ENCODE results near the gene HIPK1.
A peak's percentile ranks its signal among the peaks of the same experiment; 100 is the strongest.

The HIPK1 gene

DNA sequence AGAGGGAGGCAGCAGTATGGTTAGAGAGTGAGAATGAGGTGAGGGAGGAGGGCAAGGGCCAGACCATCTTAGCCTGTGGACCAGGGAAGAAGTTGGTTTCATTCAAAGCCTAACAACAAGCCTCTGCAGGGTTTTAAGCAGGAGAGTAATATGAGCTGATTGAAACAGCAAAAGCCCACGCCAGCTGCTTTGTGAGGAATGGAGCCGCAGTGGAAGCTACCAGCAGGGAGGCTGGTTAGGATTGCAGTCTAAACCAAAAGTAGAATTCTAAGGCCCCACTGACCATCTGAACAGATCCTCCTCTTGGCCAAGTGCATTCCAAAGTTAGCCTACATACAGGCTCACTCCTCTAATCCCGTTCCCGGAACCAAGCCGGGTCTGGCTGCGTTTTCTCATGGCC lies 94.9 kb downstream of the HIPK1 start:
- Histone ChIP-seq H3K27ac (ENCODE audit: insufficient read depth, low read depth, low read length, poor library complexity, severe bottlenecking) (peak overlapping the region; percentile 85), H3K36me3 (ENCODE audit: control insufficient read depth, insufficient read depth, low read length) (no peaks in the 10 kb centered on the region), H3K4me3 (ENCODE audit: insufficient read depth, low read depth, low read length) (no peak overlapping the region), H3K4me1 (ENCODE audit: control insufficient read depth, insufficient read depth, low read length) (peaks cover 12% of the 10 kb centered on the region), H3K9me3 (ENCODE audit: control insufficient read depth, low read length) (no peaks in the 10 kb centered on the region), H3K27me3 (ENCODE audit: control insufficient read depth, insufficient read depth, low read length, poor library complexity, severe bottlenecking) (no peaks in the 10 kb centered on the region)
- WGBS, 2 experiments, result 27 to 40% methylated on average over 5 to 6 of the region's 6 CpGs

DNA sequence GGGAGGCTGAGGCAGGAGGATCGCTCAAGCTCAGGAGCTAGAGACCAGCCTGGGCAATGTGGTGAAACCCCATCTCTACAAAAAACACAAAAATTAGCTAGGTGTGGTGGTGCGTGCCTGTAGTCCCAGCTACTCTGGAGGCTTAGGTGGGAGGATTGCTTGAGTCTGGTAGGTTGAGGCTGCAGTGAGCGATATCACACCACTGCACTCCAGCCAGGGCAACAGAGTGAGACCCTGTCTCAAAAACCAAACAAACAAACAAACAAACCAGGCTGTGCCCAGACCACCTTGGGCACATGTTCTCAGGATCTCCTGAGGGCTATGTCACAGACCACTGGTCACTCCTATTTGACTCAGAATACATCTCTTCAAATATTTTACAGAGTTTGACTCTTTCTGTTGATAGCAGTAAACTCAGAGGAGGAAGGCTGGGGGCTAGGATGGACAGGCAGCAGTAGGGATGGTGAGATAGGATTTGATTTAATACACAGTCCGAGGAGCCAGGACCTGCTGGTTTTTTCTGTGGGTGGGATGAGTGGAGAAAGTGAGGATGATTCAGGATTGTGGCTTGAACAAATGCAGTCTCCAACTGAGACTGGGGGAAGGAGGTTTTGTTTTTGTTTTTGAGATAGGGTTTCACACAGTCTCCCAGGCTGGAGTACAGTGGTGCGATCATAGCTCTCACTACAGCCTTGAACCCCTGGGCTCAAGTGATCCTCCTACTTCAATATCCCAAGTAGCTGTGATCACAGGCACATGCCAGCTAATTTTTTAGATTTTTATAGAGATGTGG lies 96.7 kb downstream of the HIPK1 start:
- H3K4me1 ChIP-seq (ENCODE audit: control insufficient read depth, insufficient read depth, low read length), result peaks cover 12% of the 10 kb centered on the region
- no peak overlapping the region for H3K27ac ChIP-seq (ENCODE audit: insufficient read depth, low read depth, low read length, poor library complexity, severe bottlenecking)
- H3K4me3 ChIP-seq (ENCODE audit: insufficient read depth, low read depth, low read length), result no peak overlapping the region
- no peaks in the 10 kb centered on the region for H3K36me3 ChIP-seq (ENCODE audit: control insufficient read depth, insufficient read depth, low read length)
- no peaks in the 10 kb centered on the region for H3K9me3 ChIP-seq (ENCODE audit: control insufficient read depth, low read length)
- WGBS, 2 experiments, result 92 to 94% methylated on average over 5 of the region's 5 CpGs
- H3K27me3 ChIP-seq (ENCODE audit: control insufficient read depth, insufficient read depth, low read length, poor library complexity, severe bottlenecking), result no peaks in the 10 kb centered on the region

DNA sequence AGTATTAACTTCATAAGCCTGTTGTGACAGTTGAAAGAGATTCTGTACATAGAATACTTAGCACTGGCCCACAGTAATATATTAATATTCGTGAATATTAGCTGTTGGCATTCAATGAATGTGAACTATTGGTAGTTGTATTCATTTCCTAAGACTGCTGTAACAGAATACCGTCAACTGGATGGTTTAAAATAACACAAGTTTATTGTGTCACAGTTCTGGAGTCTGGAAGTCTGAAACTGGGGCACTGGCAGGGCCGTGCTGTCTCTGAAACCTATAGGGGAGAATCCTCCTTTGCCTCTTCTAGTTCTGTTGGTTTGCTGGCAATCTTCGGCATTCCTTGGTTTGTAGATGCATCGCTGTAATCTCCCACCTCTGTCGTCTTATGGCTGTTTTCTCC lies 97.7 kb downstream of the HIPK1 start:
- Histone ChIP-seq H3K9me3 (ENCODE audit: control insufficient read depth, low read length) (no peaks in the 10 kb centered on the region), H3K4me1 (ENCODE audit: control insufficient read depth, insufficient read depth, low read length) (peaks cover 16% of the 10 kb centered on the region), H3K27me3 (ENCODE audit: control insufficient read depth, insufficient read depth, low read length, poor library complexity, severe bottlenecking) (no peaks in the 10 kb centered on the region), H3K36me3 (ENCODE audit: control insufficient read depth, insufficient read depth, low read length) (no peaks in the 10 kb centered on the region), H3K4me3 (ENCODE audit: insufficient read depth, low read depth, low read length) (no peak overlapping the region), H3K27ac (ENCODE audit: insufficient read depth, low read depth, low read length, poor library complexity, severe bottlenecking) (no peak overlapping the region)
- WGBS, 2 experiments, result 91 to 93% methylated on average over 6 of the region's 6 CpGs

Data from ectodermal cell (in vitro differentiated cells).